BJ (cell line): ENCODE measurements around the gene ABCA13. TPM values are rescaled to one million over a fixed set of nuclear protein-coding genes. Genes with fewer than 3 reads are reported as not detected.
A peak's percentile ranks its signal among the peaks of the same experiment; 100 is the strongest.

Experiments
- CTCF ChIA-PET: fragments of 350-600 bp; formaldehyde crosslinking; extraction: SDS; loops from one replicate; lab custom pipeline; 2021; ENCODE audit warnings: antibody characterized with exemption, inconsistent platforms; lab: Yijun Ruan, JAX
- POLR2A ChIA-PET: fragments of 300-600 bp; sonication (Branson Sonifier 250); formaldehyde crosslinking; extraction: SDS; loops from one replicate; lab custom pipeline; 2021; ENCODE audit warnings: antibody characterized with exemption; lab: Charles Lee
- DNase-seq: peaks from one replicate; pipeline ENCODE4 v3.0.0-alpha.2; 2011; ENCODE audit warnings: low read depth
- H3K27me3 ChIP-seq: 2 replicates; pipeline ENCODE4 v1.6.0; 2011; ENCODE audit warnings: low read length; ENCODE audit not compliant: control insufficient read depth, insufficient read depth
- H3K36me3 ChIP-seq: 2 replicates; pipeline ENCODE4 v1.5.1; 2011; ENCODE audit warnings: low read length; ENCODE audit not compliant: control insufficient read depth, insufficient read depth
- H3K4me3 ChIP-seq: 2 replicates; pipeline ENCODE4 v1.5.1; 2011; ENCODE audit warnings: low read depth, mild to moderate bottlenecking, control low read depth, low read length
- CTCF ChIP-seq: IDR thresholded peaks from 2 replicates; pipeline ENCODE4 v1.5.1; 2011; ENCODE audit warnings: low read depth, mild to moderate bottlenecking, control low read depth, inconsistent platforms, low read length, moderate library complexity; ENCODE audit not compliant: insufficient read depth
- polyA minus RNA-seq: library from RNA; depleted of rRNA, polyadenylated mRNA; stranded (reverse); fragments of >200 nt; gene quantifications from 2 replicates; pipeline ENCODE4 v1.2.3, GENCODE V29; 2011; rRNA and poly(A)+ RNA removed
- polyA plus RNA-seq: library from polyadenylated mRNA; depleted of rRNA; stranded (reverse); fragments of >200 nt; gene quantifications from 2 replicates; pipeline ENCODE4 v1.2.3, GENCODE V29; 2011; rRNA removed

Gene ABCA13, protein sequence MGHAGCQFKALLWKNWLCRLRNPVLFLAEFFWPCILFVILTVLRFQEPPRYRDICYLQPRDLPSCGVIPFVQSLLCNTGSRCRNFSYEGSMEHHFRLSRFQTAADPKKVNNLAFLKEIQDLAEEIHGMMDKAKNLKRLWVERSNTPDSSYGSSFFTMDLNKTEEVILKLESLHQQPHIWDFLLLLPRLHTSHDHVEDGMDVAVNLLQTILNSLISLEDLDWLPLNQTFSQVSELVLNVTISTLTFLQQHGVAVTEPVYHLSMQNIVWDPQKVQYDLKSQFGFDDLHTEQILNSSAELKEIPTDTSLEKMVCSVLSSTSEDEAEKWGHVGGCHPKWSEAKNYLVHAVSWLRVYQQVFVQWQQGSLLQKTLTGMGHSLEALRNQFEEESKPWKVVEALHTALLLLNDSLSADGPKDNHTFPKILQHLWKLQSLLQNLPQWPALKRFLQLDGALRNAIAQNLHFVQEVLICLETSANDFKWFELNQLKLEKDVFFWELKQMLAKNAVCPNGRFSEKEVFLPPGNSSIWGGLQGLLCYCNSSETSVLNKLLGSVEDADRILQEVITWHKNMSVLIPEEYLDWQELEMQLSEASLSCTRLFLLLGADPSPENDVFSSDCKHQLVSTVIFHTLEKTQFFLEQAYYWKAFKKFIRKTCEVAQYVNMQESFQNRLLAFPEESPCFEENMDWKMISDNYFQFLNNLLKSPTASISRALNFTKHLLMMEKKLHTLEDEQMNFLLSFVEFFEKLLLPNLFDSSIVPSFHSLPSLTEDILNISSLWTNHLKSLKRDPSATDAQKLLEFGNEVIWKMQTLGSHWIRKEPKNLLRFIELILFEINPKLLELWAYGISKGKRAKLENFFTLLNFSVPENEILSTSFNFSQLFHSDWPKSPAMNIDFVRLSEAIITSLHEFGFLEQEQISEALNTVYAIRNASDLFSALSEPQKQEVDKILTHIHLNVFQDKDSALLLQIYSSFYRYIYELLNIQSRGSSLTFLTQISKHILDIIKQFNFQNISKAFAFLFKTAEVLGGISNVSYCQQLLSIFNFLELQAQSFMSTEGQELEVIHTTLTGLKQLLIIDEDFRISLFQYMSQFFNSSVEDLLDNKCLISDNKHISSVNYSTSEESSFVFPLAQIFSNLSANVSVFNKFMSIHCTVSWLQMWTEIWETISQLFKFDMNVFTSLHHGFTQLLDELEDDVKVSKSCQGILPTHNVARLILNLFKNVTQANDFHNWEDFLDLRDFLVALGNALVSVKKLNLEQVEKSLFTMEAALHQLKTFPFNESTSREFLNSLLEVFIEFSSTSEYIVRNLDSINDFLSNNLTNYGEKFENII (N-terminal part only)
- 0.15 and 0.34 TPM in 2 replicates for polyA plus RNA-seq
- polyA minus RNA-seq: 0.28 and 0.72 TPM in 2 replicates

DNA sequence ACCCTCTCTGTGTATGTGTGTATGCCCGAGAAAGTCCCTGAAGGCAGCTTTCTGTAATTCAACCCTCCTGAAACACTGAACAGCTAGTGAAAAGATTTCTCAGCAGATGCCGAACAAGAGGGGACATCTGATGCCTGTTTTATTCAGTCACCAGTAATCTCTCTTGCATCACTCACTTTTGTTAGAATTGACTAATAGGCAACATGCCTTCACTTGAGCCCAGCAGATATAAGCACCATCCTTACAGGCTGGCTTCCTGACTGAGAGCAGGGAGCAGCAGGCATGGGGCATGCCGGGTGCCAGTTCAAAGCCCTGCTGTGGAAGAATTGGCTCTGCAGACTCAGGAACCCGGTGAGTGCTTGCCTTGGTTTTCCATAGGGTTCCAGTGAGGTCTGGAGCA, at the start of gene ABCA13:
Gene ABCA13 (plus strand): TSS at position 257 of the 400 bp plus-strand sequence. CDS start 26 bp downstream, at position 283.
- H3K36me3 ChIP-seq: no peaks in the 10 kb centered on the region
- no peaks in the 10 kb centered on the region for H3K27me3 ChIP-seq
- H3K4me3 ChIP-seq: no peak within 1 kb of the TSS
- POLR2A ChIA-PET: no interaction called here
- TF ChIP-seq CTCF: no peak
- DNase-seq: no peak
- CTCF ChIA-PET: interaction anchor here (1.0 to 1.1 kb wide), 2 partner anchors 13 to 16 kb away, joined by 4 to 5 read pairs; no protein-coding TSS in a partner anchor

- no peaks in the 10 kb centered on the region for H3K36me3 ChIP-seq
- H3K27me3 ChIP-seq: no peaks in the 10 kb centered on the region
- no peak overlapping the region for H3K4me3 ChIP-seq
- TF ChIP-seq CTCF: no peak
- ChIA-PET POLR2A (no interaction called here), CTCF (interaction anchor here (1.7 kb wide), 1 partner anchor 16 kb away, joined by 7 read pairs; no protein-coding TSS in a partner anchor)
- DNase-seq: no peak
These were observed 45.2 kb upstream of the ABCA13 start for GRCh38 chr7:48126037-48126436.

DNA sequence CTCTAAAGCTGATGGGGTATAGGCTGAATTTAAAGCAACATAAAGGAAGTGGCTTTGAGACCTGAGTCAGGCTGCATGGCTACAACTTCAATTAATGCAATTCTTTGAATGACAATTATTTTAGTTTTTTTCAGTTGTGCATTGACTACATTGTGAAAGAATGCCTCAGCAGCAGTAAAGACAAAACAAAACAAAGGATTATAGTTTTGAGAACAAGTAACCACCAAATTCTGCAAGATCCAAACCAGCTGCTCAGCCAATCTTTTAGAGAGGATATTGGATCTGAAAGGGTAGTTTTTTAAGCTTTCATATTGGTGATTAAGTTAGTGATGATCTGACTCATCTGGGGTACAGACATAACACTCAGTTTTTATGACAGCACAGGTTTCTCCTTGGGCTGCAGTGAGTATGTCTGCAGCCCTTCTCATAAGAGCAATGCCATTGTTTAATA, 40.6 kb upstream of the ABCA13 start:
- ChIA-PET POLR2A (no interaction called here), CTCF (interaction anchor here (1.0 to 2.1 kb wide), 6 partner anchors 9 to 186 kb away, joined by 3 to 17 read pairs (median 7); no protein-coding TSS in a partner anchor)
- H3K4me3 ChIP-seq: no peak overlapping the region
- no peaks in the 10 kb centered on the region for H3K36me3 ChIP-seq
- DNase-seq: peak; percentile 31
- no peak for TF ChIP-seq CTCF
- H3K27me3 ChIP-seq: no peaks in the 10 kb centered on the region

GRCh38 chr7:48132792-48133191, 38.5 kb upstream of the ABCA13 start:
- no peaks in the 10 kb centered on the region for H3K36me3 ChIP-seq
- POLR2A ChIA-PET: no interaction called here
- H3K4me3 ChIP-seq: no peak overlapping the region
- H3K27me3 ChIP-seq: no peaks in the 10 kb centered on the region
- CTCF ChIA-PET: no interaction called here
- no peak for DNase-seq
- TF ChIP-seq CTCF: no peak
